ENCODE measurements around the gene CCDC90B. TPM values are rescaled to one million over a fixed set of nuclear protein-coding genes. Genes with fewer than 3 reads are reported as not detected.

The CCDC90B gene
- total and polyA plus RNA-seq, 10 of the 15 experiments (the other 5 are each of a cell fraction or from before 2014, with no cell fraction given): 33.2 to 91.5 (median 59.2) TPM

- ChIA-PET POLR2A (no interaction called here), CTCF (interaction anchor here (1.8 kb wide), 1 partner anchor 26 kb away, joined by 5 read pairs; no protein-coding TSS in a partner anchor), RAD21 (ENCODE audit: unreplicated experiment) (no interaction called here), SMC1A (ENCODE audit: uncharacterized antibody, unreplicated experiment) (interaction anchor here (1.1 to 2.4 kb wide), 2 partner anchors 10 to 25 kb away, joined by 6 read pairs; no protein-coding TSS in a partner anchor)
- no peak overlapping the region for H3K4me3 ChIP-seq
- no peak overlapping the region for H3K27ac ChIP-seq (ENCODE audit: control insufficient read depth, insufficient read depth)
- FAIRE-seq (no peak), ATAC-seq (no peak), DNase-seq (ENCODE audit: low read depth, low spot score) (no peak)
- H3K4me1 ChIP-seq (ENCODE audit: control insufficient read depth, insufficient read depth, low read length): no peaks in the 10 kb centered on the region
- in situ Hi-C loops (cut with MboI) (no loop called here), intact Hi-C loops (cut with micrococcal nuclease; ENCODE audit: unreplicated experiment) (no loop called here)
- no TSS peak for BruUV-seq (replicated peaks)
- no peaks in the 10 kb centered on the region for H3K9me3 ChIP-seq (replicated peaks; ENCODE audit: control insufficient read depth, insufficient read depth, low read length)
- H3K27me3 ChIP-seq (replicated peaks in 1 of 2; ENCODE audit: control insufficient read depth in 2 of 2, insufficient read depth in 2 of 2, low read length in 1 of 2): no peaks in the 10 kb centered on the region
- 57% methylated on average over 7 of the region's 8 CpGs for WGBS (ENCODE audit: insufficient coverage, insufficient replicate concordance, low lambda C conversion rate, missing lambda C conversion rate)
- no peak overlapping the region for H3K4me2 ChIP-seq (ENCODE audit: control insufficient read depth, insufficient read depth)
- H2AFZ ChIP-seq (ENCODE audit: control insufficient read depth, low read depth, low read length): no peak overlapping the region
- H3K36me3 ChIP-seq (ENCODE audit: control insufficient read depth in 2 of 2, insufficient read depth in 2 of 2, low read length in 1 of 2): no peaks in the 10 kb centered on the region
- no peaks in the 10 kb centered on the region for H3K79me2 ChIP-seq (ENCODE audit: control insufficient read depth, insufficient read depth, low read length)
- no peaks in the 10 kb centered on the region for H4K20me1 ChIP-seq (ENCODE audit: control insufficient read depth, insufficient read depth)
- H3K9ac ChIP-seq (ENCODE audit: control insufficient read depth, insufficient read depth, low read length): no peak overlapping the region
- TF ChIP-seq NR2C1 (IDR thresholded peaks at IDR 0.05): no peak
- no peak for TF ChIP-seq BACH1 (IDR thresholded peaks at IDR 0.05; ENCODE audit: borderline replicate concordance)
- no peak for TF ChIP-seq SREBF2 (IDR thresholded peaks at IDR 0.05; ENCODE audit: low read length)
- no peak for TF ChIP-seq IKZF2 (IDR thresholded peaks at IDR 0.05)
- TF ChIP-seq EED (IDR thresholded peaks at IDR 0.05; ENCODE audit: low read depth): no peak
- TF ChIP-seq CHD2 (IDR thresholded peaks at IDR 0.05; ENCODE audit: borderline replicate concordance, low read depth, low read length): no peak
- TF ChIP-seq ZNF592 (IDR thresholded peaks at IDR 0.05): no peak
- no peak for TF ChIP-seq KLF5 (IDR thresholded peaks at IDR 0.05; ENCODE audit: partially characterized antibody)
- TF ChIP-seq NR2F1 (conservative IDR thresholded peaks at IDR 0.05): no peak
- TF ChIP-seq CTCF (IDR thresholded peaks at IDR 0.05 in 2 of 3, conservative IDR thresholded peaks at IDR 0.05 in 1 of 3; ENCODE audit: control insufficient read depth in 2 of 3, extremely low read depth in 1 of 3, insufficient read depth in 1 of 3, low read depth in 3 of 3, low read length in 3 of 3): no peak
- no peak for TF ChIP-seq LARP7 (IDR thresholded peaks at IDR 0.05)
- no peak for TF ChIP-seq ZBTB33 (IDR thresholded peaks at IDR 0.05)
- no peak for TF ChIP-seq CBX3 (IDR thresholded peaks at IDR 0.05; ENCODE audit: borderline replicate concordance, low read depth)
These were observed 31.9 kb upstream of the CCDC90B start for GRCh38 chr11:83317757-83318690.
